ENCODE measurements around the gene ABCC4. TPM values are rescaled to one million over a fixed set of nuclear protein-coding genes. Genes with fewer than 3 reads are reported as not detected.
"Not testable (repeated sequence)": the region's sequence is repeated elsewhere in the genome, so short reads cannot be mapped to it uniquely, and the experiment has no call there.

Gene ABCC4
- polyA plus RNA-seq, 3 donors: 1.0 to 2.4 (median 1.5) TPM

DNA sequence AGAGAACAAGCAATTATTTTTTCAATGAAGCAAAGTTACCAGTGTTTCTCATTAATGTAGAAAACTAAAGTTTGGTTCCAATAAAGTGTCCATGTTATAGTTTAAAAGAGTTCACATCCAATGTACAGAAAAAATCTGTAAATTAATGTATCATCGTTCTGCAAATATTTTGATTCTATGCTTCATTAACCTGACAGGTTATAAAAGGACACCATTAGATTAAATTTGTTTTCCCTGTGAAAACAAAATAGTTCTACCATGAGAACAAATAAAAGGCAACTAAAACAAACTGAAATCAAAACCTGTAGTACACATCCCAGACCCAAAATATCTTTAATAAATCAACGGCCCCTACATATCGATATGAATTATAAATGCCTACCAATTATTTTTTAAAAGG, 85.1 kb downstream of the ABCC4 start:
- H3K27ac ChIP-seq (ENCODE audit: low read depth, low read length): no peak overlapping the region
- 58 to 93% (median 92%) methylated on average over 3 of the region's 3 CpGs for WGBS, 3 donors

DNA sequence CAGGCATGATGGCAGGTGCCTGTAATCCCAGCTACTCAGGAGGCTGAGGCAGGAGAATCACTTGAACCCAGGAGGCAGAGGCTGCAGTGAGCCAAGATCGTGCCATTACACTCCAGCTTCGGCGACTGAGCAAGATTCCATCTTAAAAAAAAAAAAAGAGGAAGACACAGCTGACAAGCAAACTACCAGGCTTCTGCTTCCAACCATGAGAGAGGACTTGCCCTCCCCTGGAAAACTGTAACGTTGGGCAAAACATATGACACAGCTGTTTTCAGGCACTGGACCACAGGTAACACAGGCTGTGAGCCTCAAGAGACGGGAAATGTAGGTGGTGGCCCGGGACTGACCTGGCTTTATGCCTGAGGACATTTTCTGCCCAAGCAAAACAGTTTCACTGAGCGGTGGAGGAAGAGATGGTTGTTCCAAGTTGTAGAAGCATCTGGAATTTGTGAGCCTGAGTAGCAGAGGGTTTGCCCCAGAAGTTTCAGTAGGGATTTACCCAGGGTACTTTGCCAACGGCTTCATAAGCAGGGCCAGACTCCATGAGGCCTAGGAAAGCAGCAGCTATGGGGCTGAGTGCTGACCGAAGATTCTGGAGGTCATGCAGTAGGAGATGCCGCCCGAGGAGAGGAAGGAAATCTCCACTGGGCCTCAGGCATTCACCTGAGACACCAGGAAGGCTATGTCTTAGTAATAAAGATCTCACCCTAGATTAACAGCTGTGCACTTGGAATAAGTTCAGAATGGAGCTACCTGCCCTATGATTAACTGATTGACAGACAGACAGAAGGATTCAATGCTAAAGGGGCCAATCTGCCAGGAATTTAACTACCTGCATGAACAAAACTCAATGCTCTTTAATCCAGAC, 88.0 kb downstream of the ABCC4 start:
- H3K27ac ChIP-seq (ENCODE audit: low read depth, low read length): no peak overlapping the region
- WGBS, 3 donors: 53 to 83% (median 66%) methylated on average over 11 of the region's 11 CpGs

DNA sequence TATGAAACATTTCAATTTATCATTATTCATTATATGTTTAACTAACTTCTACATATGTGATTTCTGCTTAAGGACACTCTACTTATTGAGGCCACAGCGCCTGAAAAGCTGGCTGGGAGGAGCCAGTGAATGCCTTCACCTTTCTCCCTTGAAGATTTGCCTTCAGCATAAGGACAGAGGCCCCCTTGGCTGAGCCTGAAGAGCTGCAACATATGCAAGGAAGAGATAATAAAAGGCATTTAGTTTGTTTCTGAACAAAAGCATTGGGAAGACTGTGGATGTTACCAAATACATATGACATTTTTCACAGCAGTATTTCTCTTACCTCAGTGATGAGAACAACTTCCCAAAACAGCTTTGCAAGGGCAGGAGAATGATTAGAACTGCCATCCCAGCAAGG, 92.1 kb downstream of the ABCC4 start:
- H3K27ac ChIP-seq (ENCODE audit: low read depth, low read length): no peak overlapping the region
- WGBS, 3 donors: 92 to 98% (median 96%) methylated on average over 1 of the region's 1 CpG

DNA sequence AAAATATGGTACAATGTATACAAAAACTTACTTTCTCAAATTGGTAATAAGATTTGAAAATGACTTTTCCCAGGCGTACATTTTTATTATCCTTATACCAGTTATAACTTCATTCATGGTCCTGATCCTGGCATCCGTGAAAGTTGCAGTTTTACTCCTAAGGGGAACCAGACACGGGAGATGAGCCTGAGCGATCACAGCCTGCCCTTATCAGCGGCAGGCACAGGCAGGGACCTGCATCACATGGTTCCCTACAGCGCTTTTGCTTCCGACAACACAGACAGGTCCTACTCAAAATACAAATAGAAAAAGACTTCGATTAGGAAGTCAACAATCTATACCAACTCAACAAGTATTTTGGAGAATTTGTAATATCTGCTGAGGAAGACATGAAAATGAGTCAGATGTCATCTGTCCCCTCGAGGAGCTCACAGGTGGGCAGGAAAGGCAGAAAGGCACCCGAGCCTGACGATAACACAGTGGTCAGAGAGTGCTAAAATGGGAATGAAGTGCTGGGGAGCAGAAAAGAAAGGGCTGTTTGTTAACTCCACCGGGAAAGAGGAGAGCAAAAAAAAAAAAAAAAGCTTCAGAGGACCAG, 93.4 kb downstream of the ABCC4 start:
- no peak overlapping the region for H3K27ac ChIP-seq (ENCODE audit: low read depth, low read length)
- WGBS, 3 donors: 76 to 83% (median 78%) methylated on average over 12 of the region's 12 CpGs

DNA sequence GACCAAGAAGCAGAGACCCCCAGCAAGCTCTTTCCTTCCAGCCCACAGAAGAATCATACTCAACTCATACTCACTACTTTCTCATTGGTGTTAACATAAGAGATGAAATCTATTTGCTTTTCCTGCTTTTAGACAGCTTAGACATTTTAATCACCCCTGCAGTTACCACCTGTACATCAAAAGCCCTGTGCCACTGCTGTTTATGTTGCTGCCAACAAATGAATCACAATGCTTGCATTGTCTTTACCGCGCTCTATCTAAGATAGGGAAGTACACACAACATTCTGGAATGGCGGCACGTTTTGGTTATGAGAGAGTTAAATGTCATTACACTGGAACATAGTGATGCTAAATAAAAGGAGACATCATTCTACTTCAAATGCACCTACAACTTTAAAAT, 95.1 kb downstream of the ABCC4 start:
- WGBS, 3 donors: 49 to 95% (median 86%) methylated on average over 4 of the region's 4 CpGs
- H3K27ac ChIP-seq (ENCODE audit: low read depth, low read length): no peak overlapping the region

DNA sequence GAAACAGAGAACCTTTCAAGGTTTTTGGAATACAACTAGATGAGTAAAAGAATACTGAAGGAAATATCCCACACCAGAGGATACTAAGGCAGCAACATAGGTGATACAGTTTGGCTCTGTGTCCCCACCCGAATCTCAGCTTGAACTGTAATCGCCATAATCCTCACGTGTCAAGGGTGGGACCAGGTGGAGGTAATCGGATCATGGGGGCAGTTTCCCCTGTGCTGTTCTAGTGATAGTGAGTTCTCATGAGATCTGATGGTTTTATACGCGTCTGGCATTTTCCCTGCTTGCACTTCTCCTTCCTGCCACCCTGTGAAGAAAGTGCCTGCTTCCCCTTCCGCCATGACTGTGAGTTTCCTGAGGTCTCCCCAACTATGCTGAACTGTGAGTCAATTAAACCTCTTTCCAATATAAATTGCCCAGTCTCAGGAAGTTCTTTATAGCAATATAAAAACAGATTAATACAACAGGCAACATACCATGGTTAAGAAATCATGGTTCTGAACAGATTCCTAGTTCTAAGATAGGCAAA, 97.0 kb downstream of the ABCC4 start:
- no peak overlapping the region for H3K27ac ChIP-seq (ENCODE audit: low read depth, low read length)
- WGBS, 3 donors: 74 to 93% (median 84%) methylated on average over 7 of the region's 7 CpGs

DNA sequence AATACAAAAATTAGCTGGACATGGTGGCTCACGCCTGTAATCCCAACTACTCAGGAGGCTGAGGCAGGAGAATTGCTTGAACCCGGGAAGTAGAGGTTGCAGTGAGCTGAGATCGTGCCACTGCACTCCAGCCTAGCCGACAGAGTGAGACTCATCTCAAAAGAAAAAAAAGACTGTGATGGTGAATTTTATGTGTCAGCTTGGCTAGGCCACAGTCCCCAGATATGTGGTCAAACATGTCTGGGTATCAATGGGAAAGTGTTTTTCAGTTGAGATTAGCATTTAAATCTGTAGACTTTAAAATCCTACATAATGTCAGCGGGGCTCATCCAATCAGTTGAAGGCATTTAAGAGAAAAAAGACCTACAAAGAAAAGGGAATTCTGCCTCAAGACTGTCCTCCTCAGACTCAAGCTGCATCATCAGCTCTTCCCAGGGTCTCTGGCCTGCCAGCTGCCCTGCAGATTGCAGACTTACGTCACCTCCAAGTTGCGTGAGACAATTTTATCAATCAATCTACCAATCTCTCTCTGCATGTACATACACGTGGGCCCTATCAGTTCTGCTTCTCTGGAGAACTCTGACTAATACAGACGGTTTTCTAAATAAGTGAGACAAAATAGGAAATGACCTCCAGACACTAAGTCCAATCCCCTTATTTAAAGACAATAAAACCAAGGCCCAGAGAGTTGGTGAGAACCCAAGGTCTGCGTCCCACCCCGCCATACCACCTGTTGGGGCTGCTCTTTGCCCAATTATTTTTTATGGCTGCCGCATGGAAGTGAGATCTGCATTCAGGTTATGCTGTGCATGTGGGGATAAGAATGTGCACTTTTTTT, 99.2 kb downstream of the ABCC4 start:
- H3K27ac ChIP-seq (ENCODE audit: low read depth, low read length): no peak overlapping the region
- WGBS, 3 donors: 85 to 89% (median 86%) methylated on average over 12 of the region's 12 CpGs

DNA sequence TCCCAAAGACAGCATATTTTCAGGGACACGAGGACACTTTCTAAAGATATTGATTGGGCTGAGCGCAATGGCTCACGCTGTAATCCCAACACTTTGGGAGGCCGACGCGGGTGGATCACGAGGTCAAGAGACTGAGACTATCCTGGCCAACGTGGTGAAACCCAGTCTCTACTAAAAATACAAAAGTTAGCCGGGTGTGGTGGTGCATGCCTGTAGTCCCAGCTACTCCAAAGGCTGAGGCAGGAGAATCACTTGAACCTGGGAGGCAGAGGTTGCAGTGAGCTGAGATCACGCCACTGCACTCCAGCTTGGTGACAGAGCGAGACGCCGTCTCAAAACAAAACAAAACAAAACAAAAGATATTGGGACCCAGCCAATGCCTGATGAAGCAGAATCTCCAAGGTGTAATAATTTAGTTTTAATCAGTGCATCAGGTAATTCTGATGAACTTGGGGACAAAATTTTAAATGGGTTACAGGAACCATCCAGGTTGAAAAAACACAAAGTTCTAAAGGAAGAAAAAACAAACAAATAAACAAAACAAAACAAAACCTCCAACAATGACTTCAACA, 100.8 kb downstream of the ABCC4 start:
- not testable (repeated sequence) for H3K27ac ChIP-seq (ENCODE audit: low read depth, low read length)
- WGBS, 3 donors: 90 to 95% (median 95%) methylated on average over 13 of the region's 13 CpGs

DNA sequence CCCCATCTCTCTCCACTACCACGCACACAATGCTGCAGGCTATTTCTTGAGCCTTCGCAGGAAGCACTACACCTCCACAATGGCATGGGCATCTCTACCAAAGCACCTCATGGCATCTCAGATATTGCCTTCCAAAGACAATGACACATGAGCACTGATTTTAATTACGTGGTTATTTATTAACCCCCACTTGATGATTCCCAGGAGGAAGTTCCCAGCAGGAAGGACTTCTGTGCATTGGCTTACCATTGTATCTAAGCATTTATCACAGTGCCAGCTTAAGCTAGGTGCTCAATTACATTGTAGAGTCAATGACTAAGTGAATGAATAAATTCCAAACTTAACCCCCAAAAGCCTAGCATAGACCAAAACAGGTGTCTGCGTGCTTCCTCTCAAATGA, 101.4 kb downstream of the ABCC4 start:
- H3K27ac ChIP-seq (ENCODE audit: low read depth, low read length): no peak overlapping the region
- 92 to 94% (median 94%) methylated on average over 4 of the region's 4 CpGs for WGBS, 3 donors

DNA sequence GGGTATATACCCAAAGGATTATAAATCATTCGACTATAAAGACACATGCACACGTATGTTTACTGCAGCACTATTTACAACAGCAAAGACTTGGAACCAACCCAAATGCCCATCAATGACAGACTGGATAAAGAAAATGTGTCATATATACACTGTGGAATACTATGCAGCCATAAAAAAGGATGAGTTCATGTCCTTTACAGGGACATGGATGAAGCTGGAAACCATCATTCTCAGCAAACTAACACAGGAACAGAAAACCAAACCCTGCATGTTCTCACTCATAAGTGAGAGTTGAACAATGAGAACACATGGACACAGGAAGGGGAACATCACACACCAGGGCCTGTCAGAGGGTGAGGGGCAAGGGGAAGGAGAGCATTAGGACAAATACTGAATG, 102.6 kb downstream of the ABCC4 start:
- H3K27ac ChIP-seq (ENCODE audit: low read depth, low read length): not testable (repeated sequence)
- WGBS, 3 donors: 46 to 100% (median 88%) methylated on average over 2 of the region's 2 CpGs

DNA sequence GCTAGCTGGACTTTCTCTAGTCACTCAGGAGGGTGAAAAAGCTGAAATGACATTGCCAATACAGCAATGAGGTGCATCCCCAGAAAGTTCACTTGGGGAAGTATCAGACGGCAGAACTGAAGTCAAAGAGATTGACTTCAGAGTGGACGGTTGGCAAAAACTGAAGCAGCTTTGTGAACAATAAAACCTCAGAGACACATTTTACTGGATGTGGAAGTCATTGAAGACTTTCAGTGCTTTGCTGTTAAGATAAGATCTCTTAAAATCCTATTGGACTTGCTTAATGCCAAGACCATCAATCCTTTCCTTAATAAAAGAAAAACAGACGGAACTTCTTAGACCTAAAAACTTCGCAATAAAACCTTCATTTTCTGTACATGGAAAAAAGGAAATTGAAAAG, 103.7 kb downstream of the ABCC4 start:
- no peak overlapping the region for H3K27ac ChIP-seq (ENCODE audit: low read depth, low read length)
- 68 to 94% (median 72%) methylated on average over 4 of the region's 4 CpGs for WGBS, 3 donors

DNA sequence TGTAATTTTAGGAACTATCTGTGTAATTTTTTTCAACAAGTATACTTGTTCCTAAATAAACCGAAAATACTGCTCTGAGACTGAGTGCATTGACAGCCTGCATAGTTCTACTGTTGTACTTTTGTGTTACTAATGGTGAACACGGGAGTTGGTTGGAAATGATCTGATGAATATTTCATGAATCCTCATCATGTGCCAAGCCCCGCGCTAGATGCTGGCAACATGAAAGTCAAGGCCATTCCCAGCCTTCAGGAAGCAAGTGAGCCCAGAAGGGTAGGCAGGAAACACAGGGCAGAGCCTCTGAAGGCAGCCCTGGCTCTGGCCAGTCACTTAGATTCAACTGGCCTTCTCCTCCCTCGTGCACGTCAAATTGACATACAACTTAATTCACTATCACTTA, 106.1 kb downstream of the ABCC4 start:
- 68 to 86% (median 85%) methylated on average over 6 of the region's 6 CpGs for WGBS, 3 donors

DNA sequence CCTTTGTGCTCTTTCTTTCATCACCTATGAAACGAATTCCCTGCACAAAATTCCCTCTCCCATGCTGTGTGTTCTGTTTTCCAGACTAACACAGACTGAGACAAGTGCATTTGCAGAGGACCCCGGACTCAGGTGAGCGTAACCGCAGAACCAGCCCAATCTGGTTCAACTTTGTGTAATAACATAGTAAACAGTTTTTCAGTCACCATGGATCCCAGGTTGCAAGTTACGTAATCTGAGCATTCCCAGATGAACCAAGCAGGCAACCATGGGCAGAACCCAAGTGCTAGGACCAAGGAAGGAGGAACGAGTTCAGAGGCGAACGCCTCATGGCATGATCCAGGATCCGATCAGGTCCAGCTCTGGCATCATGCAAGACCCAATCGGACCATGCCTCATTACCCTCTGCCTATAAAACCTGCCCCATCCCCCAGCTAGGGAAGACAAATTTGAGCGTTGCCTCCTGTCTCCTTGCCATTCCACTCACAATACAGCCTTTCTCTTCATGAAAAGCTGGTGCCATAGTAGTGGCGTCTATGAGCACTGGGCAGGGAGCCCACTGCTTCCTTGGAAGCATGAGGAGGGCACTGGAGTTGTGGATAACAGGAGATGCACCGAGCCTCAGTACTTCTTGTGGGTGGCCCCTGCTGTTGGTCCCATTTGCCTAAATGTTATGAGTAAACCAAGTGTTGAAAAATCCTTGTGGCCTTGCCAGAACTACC, 107.6 kb downstream of the ABCC4 start:
- 92 to 94% (median 94%) methylated on average over 13 of the region's 13 CpGs for WGBS, 3 donors
- no peak overlapping the region for H3K27ac ChIP-seq (ENCODE audit: low read depth, low read length)

More for the DNA sequence above, 106.1 kb downstream of the ABCC4 start:
- no peak overlapping the region for H3K27ac ChIP-seq (ENCODE audit: low read depth, low read length)

DNA sequence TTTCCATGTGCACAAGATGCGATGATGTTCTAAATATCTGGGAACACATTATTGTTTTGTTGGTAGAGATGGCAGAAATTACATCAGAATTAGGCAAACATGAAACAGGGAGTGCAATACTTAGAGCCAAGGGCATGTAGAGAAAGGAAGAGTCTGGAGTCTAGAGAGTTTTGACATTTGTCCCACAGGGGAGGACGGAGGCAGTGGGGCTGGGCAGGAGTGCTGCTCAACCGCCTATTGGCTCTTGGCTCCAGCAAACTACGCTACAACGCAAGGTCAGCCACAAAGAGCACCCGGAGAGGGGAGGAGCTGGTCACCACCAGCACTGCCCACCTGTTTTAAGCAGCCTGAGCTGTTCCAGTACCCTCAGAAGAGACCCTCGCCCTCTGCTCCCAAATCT, 108.3 kb downstream of the ABCC4 start:
- no peak overlapping the region for H3K27ac ChIP-seq (ENCODE audit: low read depth, low read length)
- 70 to 83% (median 77%) methylated on average over 7 of the region's 7 CpGs for WGBS, 3 donors

DNA sequence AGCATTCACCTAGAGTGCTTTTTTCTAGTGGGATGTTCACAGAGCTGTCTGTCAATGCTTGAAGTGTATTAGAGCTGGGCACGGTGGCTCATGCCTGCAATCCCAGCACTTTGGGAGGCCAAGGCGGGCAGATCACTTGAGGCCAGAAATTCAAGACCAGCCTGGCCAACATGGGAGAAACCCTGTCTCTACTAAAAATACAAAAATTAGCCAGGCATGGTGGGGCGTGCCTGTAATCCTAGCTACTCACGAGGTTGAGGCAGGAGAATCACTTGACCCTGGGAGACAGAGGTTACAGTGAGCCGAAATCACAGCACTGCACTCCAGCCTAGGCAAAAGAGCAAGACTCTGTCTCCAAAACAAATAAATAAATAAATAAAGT, 108.7 kb downstream of the ABCC4 start:
- 90 to 95% (median 92%) methylated on average over 5 of the region's 5 CpGs for WGBS, 3 donors
- H3K27ac ChIP-seq (ENCODE audit: low read depth, low read length): not testable (repeated sequence)

DNA sequence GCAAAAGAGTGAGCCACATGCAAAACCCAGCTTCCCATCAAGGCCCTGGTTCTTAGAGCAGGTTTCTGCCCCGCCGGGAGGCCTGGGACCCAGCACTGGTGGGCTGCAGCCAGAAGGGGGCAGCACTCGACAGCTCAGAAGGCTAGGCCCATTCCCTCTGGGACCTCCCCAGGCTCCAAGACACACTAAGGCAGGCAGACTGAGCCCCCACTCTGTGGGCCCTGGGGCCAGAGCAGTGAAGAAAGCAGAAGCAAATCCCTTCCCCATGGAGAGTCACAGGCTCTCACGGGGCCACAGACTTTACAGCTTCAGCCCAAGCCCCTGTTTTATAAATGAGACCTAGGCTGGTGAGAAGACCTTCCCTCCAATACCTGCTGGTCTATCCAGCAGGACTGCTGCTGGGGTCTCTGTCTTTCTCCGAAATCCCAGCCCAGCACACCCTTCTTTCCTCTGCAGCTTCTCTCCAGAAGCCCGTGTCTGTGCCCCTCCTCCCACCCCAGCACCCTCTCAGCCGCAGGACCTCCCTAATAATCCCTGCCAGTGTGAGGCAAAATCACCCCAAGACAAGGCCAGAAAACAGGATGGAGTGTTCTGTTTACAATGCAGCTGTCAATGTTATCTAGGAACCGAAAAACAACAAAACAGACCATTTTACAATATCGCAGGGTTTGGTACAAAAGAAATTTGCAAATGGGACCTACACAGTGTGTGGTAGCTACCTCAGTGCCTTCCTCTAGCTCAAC, 109.3 kb downstream of the ABCC4 start:
- no peak overlapping the region for H3K27ac ChIP-seq (ENCODE audit: low read depth, low read length)
- 64 to 68% (median 66%) methylated on average over 9 of the region's 9 CpGs for WGBS, 3 donors

DNA sequence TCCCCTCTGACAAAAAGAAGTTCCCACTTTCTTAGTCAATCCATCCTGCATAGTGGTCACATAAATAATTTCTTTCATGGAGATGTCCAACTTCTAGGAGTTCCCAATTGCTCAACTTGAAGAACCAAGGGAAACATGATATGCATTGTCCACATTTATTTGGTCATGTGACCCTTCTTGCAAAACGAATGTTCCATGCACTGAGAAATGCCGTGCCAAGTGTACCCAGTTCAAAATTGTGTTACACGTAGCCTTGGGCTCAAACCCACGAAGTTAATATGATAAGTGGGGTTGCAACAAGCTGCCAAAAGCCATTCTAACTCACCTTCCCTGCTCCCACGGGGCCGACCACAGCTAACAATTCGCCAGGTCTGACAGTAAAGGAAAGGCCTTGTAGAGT, 113.1 kb downstream of the ABCC4 start:
- no peak overlapping the region for H3K27ac ChIP-seq (ENCODE audit: low read depth, low read length)
- 60 to 80% (median 77%) methylated on average over 7 of the region's 7 CpGs for WGBS, 3 donors

All from adipose tissue (tissue), 3 donors.